Fibroblast of the aortic adventitia (primary cell): ENCODE results near the gene GCKR. TPM values are rescaled to one million over a fixed set of nuclear protein-coding genes. Genes with fewer than 3 reads are reported as not detected.
"Not testable (repeated sequence)": the region's sequence is repeated elsewhere in the genome, so short reads cannot be mapped to it uniquely, and the experiment has no call there.

Experiments used
- DNase-seq: peaks from one replicate; pipeline ENCODE4 v3.0.0-alpha.2; 2010; ENCODE audit warnings: low read depth
- H3K4me3 ChIP-seq: 2 replicates; pipeline ENCODE4 v1.5.1; 2011; ENCODE audit warnings: low read depth, mild to moderate bottlenecking, control low read depth, low read length, moderate library complexity
- total RNA-seq: library from RNA; depleted of rRNA; stranded (reverse); fragments of >200 nt; gene quantifications from 2 replicates; pipeline ENCODE4 v1.2.3, GENCODE V29; 2012; ENCODE audit warnings: low replicate concordance
- TF ChIP-seq, protein P1 (sequence below): IDR thresholded peaks from 2 replicates; pipeline ENCODE4 v1.5.1; 2011; ENCODE audit warnings: mild to moderate bottlenecking, low read length, control low read depth, inconsistent platforms; ENCODE audit not compliant: insufficient read depth

GCKR gene
- total RNA-seq, 1 donor: 4.9 TPM

DNA sequence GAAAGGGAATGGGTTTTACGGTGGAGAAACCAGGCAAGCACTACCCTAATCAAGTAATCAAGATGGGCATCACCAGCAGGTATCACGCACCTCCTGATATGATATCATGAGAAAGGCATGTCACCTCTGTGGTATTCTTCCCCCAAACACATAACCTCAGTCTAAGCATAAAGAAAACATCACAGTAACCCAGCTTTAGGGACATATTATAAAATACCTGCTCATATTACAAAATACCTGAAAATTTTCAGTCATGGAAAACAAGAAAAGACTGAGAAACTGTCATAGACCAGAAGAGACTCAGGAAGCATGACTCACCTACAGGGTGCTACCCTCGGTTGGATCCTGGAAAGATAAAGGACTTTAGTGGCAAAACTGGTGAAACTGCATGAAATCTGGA, 30.5 kb downstream of the GCKR start:
- DNase-seq: peak; percentile 39
- no peak overlapping the region for H3K4me3 ChIP-seq
- TF ChIP-seq, protein P1, sequence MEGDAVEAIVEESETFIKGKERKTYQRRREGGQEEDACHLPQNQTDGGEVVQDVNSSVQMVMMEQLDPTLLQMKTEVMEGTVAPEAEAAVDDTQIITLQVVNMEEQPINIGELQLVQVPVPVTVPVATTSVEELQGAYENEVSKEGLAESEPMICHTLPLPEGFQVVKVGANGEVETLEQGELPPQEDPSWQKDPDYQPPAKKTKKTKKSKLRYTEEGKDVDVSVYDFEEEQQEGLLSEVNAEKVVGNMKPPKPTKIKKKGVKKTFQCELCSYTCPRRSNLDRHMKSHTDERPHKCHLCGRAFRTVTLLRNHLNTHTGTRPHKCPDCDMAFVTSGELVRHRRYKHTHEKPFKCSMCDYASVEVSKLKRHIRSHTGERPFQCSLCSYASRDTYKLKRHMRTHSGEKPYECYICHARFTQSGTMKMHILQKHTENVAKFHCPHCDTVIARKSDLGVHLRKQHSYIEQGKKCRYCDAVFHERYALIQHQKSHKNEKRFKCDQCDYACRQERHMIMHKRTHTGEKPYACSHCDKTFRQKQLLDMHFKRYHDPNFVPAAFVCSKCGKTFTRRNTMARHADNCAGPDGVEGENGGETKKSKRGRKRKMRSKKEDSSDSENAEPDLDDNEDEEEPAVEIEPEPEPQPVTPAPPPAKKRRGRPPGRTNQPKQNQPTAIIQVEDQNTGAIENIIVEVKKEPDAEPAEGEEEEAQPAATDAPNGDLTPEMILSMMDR: no peak

DNA sequence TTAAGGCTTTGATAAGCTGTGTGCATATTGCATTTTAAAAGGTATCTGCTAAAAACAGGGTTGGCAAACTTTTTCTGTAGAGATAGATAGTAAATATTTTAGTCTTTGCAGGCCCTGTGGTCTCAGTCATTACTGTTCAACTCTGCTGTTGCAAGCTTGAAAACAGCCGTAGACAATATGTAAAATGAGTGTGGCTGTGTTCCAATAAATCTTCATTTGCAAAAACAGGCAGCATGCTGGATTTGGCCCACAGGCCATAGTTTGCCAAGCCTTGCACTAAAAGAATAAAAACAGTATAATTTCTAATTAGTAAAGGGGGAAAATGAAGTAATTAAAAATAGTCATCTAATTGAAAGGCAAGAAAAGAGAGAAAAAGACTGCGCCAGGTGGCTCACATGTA, 35.3 kb downstream of the GCKR start:
- TF ChIP-seq, protein P1: no peak
- H3K4me3 ChIP-seq: no peak overlapping the region
- no peak for DNase-seq

DNA sequence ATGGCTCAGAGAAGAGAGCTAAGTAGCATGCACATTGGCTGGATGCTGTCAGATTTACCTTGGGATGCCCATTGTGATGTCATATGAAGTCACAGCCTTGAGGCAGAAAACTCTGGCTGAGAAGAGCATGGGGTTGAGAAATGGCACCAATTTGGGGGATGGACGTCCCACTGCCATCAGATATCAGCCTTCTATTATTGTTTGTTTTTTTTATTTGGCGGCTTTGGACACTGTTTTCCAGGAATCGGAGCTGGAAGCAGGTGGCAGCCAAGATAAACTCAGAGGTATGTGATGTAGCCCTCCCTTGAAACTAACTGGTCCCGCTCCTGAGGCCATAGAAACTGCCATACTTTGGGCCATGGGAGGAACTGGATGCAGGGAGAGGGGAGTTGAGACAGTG, 40.6 kb downstream of the GCKR start:
- no peak for DNase-seq
- TF ChIP-seq, protein P1: no peak
- H3K4me3 ChIP-seq: no peak overlapping the region

DNA sequence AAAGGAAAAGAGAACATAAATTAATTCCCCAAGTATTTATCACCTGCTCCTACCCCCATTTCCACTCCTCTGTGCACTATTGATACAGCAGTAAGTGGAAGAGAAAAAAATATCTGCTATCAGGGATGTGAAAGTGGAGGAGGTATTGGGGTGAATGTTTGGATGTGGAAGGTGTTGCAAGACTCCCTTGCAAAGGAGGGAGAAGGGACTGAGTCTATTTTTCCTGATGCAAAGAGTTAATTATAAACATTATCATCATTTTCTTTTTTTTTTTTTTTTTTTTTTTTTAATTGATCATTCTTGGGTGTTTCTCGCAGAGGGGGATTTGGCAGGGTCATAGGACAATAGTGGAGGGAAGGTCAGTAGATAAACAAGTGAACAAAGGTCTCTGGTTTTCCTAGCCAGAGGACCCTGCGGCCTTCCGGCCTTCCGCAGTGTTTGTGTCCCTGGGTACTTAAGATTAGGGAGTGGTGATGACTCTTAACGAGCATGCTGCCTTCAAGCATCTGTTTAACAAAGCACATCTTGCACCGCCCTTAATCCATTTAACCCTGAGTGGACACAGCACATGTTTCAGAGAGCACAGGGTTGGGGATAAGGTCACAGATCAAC, 42.3 kb downstream of the GCKR start:
- DNase-seq, H3K4me3 ChIP-seq: not testable (repeated sequence)

DNA sequence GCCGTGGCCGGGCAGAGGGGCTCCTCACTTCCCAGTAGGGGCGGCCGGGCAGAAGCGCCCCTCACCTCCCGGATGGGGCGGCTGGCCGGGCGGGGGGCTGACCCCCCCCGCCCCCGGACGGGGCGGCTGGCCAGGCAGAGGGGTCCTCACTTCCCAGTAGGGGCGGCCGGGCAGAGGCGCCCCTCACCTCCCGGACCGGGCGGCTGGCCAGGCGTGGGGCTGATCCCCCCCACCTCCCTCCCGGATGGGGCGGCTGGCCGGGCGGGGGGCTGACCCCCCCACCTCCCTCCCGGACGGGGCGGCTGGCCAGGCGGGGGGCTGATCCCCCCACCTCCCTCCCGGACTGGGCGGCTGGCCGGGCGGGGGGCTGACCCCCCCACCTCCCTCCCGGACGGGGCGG, 43.0 kb downstream of the GCKR start:
- not testable (repeated sequence) for DNase-seq, H3K4me3 ChIP-seq

DNA sequence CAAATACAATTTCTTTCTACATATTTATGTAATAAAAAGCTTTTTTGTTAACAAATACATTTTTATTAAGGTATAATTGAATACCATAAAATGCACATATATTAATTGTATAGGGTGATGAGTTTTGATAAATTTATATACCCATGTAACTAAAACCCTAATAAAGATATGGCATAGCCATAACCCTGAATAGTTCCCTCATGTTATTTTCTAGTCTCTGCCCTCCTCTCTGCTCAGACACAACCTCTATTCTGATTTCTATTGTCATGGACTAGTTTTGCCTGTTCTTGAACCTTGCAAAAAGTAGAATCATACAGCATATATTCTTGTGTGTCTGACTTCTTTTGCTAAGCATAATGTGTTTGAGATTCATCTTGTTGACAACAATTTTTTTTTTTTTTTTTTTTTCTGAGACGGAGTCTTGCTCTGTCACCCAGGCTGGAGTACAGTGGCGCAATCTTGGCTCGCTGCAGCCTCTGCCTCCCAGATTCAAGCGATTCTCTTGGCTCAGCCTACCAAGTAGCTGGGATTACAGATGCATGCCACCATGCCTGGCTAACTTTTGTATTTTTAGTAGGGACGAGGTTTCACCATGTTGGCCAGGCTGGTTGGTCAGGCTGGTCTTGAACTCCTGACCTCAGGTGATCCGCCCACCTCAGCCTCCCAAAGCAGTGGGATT, 47.6 kb downstream of the GCKR start:
- H3K4me3 ChIP-seq: no peak overlapping the region
- no peak for DNase-seq
- TF ChIP-seq, protein P1: no peak

DNA sequence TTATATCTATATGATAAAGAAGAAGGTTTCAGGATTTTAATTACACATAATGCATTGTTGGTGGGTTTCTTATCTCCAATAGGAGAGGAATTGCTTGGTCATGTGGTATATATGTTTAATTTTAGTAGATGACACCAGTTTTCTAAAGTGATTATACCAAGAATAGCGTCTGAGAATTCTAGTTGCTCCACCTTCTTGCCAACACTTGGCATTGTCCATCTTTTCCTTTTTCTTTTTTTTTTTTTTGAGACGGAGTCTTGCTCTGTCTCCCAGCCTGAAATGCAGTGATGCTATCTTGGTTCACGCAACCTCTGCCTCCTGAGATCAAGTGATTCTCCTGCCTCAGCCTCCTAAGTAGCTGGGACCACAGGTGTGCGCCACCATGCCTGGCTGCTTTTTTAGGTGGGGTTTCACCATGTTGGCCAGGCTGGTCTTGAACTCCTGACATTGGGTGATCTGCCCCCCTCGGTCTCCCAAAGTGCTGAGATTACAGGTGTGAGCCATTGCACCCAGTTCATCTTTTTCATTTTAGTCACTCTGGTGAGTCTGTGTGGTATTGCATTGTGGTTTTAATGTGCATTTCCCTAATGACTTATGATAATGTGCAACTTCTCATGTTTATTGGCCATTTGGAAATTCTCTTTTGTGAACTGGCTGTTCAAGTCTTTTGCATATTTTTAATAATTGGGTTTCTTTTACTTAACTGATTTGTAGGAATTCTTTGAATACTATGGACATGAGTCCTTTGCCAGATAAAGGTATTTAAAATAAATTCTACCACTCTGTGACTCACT, 48.9 kb downstream of the GCKR start:
- no peak for DNase-seq
- TF ChIP-seq, protein P1: no peak
- H3K4me3 ChIP-seq: no peak overlapping the region
